Lower leg skin (tissue), 3 donors: ENCODE measurements around the gene ATP5ME.

Experiments used
- POLR2A ChIP-seq, 2 donors: fragments of 450-650 bp; IDR thresholded peaks; one replicate each; pipeline ENCODE4 v1.6.1; 2016 to 2017; ENCODE audit warnings: antibody characterized with exemption in 2 of 2, mild to moderate bottlenecking in 1 of 2, moderate library complexity in 1 of 2
- TF ChIP-seq, protein P1 (sequence below), 3 donors: fragments of 450-650 bp; IDR thresholded peaks; one replicate each; pipeline ENCODE4 v1.5.1; 2016; ENCODE audit warnings: antibody characterized with exemption in 3 of 3, mild to moderate bottlenecking in 3 of 3, moderate library complexity in 2 of 3

DNA sequence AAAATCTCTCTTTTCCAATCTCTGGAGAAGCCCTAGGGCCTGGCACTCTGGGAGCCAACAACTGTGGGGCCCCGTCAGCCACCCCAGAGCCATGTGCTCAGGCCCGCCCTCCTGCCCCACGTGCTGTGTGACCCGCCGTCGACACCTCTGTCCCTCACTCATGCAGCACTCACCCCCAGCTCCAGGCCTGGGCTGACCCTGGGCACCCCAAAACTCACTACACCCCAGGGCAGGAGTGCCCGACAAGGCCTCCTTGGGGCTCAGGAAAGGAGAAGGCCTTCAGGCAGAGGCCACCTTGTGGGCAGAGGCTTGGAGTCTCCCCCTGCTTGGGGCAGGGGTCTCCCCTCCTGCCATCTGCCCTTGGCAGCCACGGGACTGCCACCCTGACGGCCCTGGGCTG, 6.0 kb upstream of the ATP5ME start:
- TF ChIP-seq, protein P1, sequence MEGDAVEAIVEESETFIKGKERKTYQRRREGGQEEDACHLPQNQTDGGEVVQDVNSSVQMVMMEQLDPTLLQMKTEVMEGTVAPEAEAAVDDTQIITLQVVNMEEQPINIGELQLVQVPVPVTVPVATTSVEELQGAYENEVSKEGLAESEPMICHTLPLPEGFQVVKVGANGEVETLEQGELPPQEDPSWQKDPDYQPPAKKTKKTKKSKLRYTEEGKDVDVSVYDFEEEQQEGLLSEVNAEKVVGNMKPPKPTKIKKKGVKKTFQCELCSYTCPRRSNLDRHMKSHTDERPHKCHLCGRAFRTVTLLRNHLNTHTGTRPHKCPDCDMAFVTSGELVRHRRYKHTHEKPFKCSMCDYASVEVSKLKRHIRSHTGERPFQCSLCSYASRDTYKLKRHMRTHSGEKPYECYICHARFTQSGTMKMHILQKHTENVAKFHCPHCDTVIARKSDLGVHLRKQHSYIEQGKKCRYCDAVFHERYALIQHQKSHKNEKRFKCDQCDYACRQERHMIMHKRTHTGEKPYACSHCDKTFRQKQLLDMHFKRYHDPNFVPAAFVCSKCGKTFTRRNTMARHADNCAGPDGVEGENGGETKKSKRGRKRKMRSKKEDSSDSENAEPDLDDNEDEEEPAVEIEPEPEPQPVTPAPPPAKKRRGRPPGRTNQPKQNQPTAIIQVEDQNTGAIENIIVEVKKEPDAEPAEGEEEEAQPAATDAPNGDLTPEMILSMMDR (IDR thresholded peaks at IDR 0.05): no peak
- no peak for TF ChIP-seq POLR2A (IDR thresholded peaks at IDR 0.05)
